H1 (cell line): Measurements from ENCODE around the gene A4GALT. TPM values are rescaled to one million over a fixed set of nuclear protein-coding genes. Genes with fewer than 3 reads are reported as not detected.
A peak's percentile ranks its signal among the peaks of the same experiment; 100 is the strongest.

Experiments
- CTCF ChIA-PET: fragments of 300-600 bp; sonication (Branson Sonifier 250); formaldehyde crosslinking; loops from one replicate; lab custom pipeline; 2021; ENCODE audit not compliant: partially characterized antibody; lab: Charles Lee
- POLR2A ChIA-PET: fragments of 300-600 bp; sonication (Branson Sonifier 250); formaldehyde crosslinking; loops from one replicate; lab custom pipeline; 2021; ENCODE audit warnings: inconsistent platforms; ENCODE audit not compliant: partially characterized antibody; lab: Charles Lee
- DNase-seq, 2 experiments: peaks; one replicate each; pipeline versions ENCODE4 v3.0.0 to v3.0.0-alpha.2; 2010 to 2022; ENCODE audit warnings: low spot score in 2 of 2, low read depth in 1 of 2, mixed read lengths in 1 of 2
- FAIRE-seq: peaks from 2 replicates; lab custom pipeline; 2011; peaks lifted over from hg19 to GRCh38; lab: Jason Lieb, UNC
- H2AFZ ChIP-seq: 2 replicates; pipeline ENCODE4 v1.8.1; 2012; ENCODE audit warnings: low read length, inconsistent platforms
- H2AK5ac ChIP-seq: 2 replicates; pipeline ENCODE4 v1.6.1; 2013; ENCODE audit warnings: low read depth, low read length
- H2BK120ac ChIP-seq: replicated peaks from 2 replicates; pipeline ENCODE3; 2013; ENCODE audit warnings: low read depth, low read length, inconsistent platforms
- H2BK12ac ChIP-seq: 2 replicates; pipeline ENCODE4 v1.6.1; 2013; ENCODE audit warnings: low read depth, low read length
- H2BK15ac ChIP-seq: 2 replicates; pipeline ENCODE4 v1.6.1; 2013; ENCODE audit warnings: low read length
- H2BK20ac ChIP-seq: 2 replicates; pipeline ENCODE4 v1.6.1; 2013; ENCODE audit warnings: low read length
- H2BK5ac ChIP-seq: 2 replicates; pipeline ENCODE4 v1.6.1; 2013; ENCODE audit warnings: low read depth, low read length
- H3K14ac ChIP-seq: 2 replicates; pipeline ENCODE4 v1.6.1; 2013; ENCODE audit warnings: inconsistent platforms; ENCODE audit not compliant: insufficient read length
- H3K18ac ChIP-seq: 2 replicates; pipeline ENCODE4 v1.6.1; 2013; ENCODE audit warnings: low read length; ENCODE audit errors: extremely low read depth
- H3K23ac ChIP-seq: 2 replicates; pipeline ENCODE4 v1.6.1; 2013; ENCODE audit warnings: inconsistent platforms; ENCODE audit not compliant: insufficient read length
- H3K23me2 ChIP-seq: 2 replicates; pipeline ENCODE4 v1.6.1; 2013; ENCODE audit warnings: low read depth, low read length
- H3K27ac ChIP-seq: 2 replicates; pipeline ENCODE4 v1.6.1; 2011; ENCODE audit warnings: low read depth, low read length, inconsistent platforms
- H3K27me3 ChIP-seq, 4 experiments: replicated peaks in 1 of 4; 1 replicate in 1 of 4; 2 replicates in 3 of 4; pipeline versions ENCODE4 v1.6.1 to v1.8.1; 2011 to 2013; ENCODE audit warnings: low read length in 3 of 4, mild to moderate bottlenecking in 3 of 4, inconsistent platforms in 2 of 4, mixed read lengths in 2 of 4, moderate library complexity in 1 of 4; ENCODE audit not compliant: control insufficient read depth in 3 of 4, insufficient read depth in 3 of 4; ENCODE audit errors: extremely low read depth in 1 of 4
- H3K36me3 ChIP-seq, 4 experiments: 2 replicates each; pipeline versions ENCODE4 v1.6.1 to v1.8.1; 2011 to 2013; ENCODE audit warnings: mild to moderate bottlenecking in 4 of 4, low read length in 3 of 4, moderate library complexity in 2 of 4, control low read depth in 1 of 4, inconsistent platforms in 1 of 4; ENCODE audit not compliant: insufficient read depth in 4 of 4, control insufficient read depth in 2 of 4
- H3K4ac ChIP-seq: replicated peaks from 2 replicates; pipeline ENCODE3; 2013; ENCODE audit warnings: low read length, low read depth, mixed read lengths, inconsistent platforms; ENCODE audit not compliant: insufficient read length
- H3K4me1 ChIP-seq, 4 experiments: replicated peaks in 1 of 4; 1 replicate in 1 of 4; 2 replicates in 3 of 4; pipeline versions ENCODE4 v1.6.1 to v1.8.1; 2011 to 2013; ENCODE audit warnings: low read length in 3 of 4, inconsistent platforms in 2 of 4, mixed read lengths in 1 of 4; ENCODE audit not compliant: insufficient read depth in 4 of 4, control insufficient read depth in 3 of 4
- H3K4me2 ChIP-seq, 2 experiments: 2 replicates each; pipeline versions ENCODE4 v1.6.1 to v1.8.1; 2011 to 2013; ENCODE audit warnings: low read depth in 2 of 2, low read length in 2 of 2, control low read depth in 1 of 2, inconsistent platforms in 1 of 2, mild to moderate bottlenecking in 1 of 2; ENCODE audit not compliant: insufficient read depth in 1 of 2
- H3K4me3 ChIP-seq, 4 experiments: fragments of 200-600, 300-600 bp in 1 of 4; sonication (generic), shearing (Covaris generic), sonication (Bioruptor Twin) in 1 of 4; 2 replicates each; pipeline versions ENCODE4 v1.5.1 to v1.8.1; 2011 to 2016; ENCODE audit warnings: low read length in 4 of 4, low read depth in 3 of 4, control low read depth in 2 of 4, inconsistent platforms in 2 of 4, mild to moderate bottlenecking in 2 of 4, mixed read lengths in 1 of 4, moderate library complexity in 1 of 4; ENCODE audit not compliant: insufficient read depth in 2 of 4; ENCODE audit errors: extremely low read depth in 1 of 4
- H3K56ac ChIP-seq: replicated peaks from 2 replicates; pipeline ENCODE3; 2013; ENCODE audit warnings: low read depth, mild to moderate bottlenecking, mixed read lengths, low read length, inconsistent platforms; ENCODE audit not compliant: insufficient read length
- H3K79me1 ChIP-seq: 2 replicates; pipeline ENCODE4 v1.6.1; 2013; ENCODE audit warnings: low read depth, low read length, control low read depth
- H3K79me2 ChIP-seq, 2 experiments: 2 replicates each; pipeline versions ENCODE4 v1.6.1 to v1.8.1; 2012 to 2013; ENCODE audit warnings: low read length in 2 of 2, mild to moderate bottlenecking in 2 of 2, inconsistent platforms in 1 of 2; ENCODE audit not compliant: insufficient read depth in 2 of 2, control insufficient read depth in 1 of 2
- H3K9ac ChIP-seq, 4 experiments: replicated peaks in 1 of 4; 1 replicate in 1 of 4; 2 replicates in 3 of 4; pipeline versions ENCODE4 v1.6.1 to v1.8.1; 2011 to 2013; ENCODE audit warnings: low read depth in 3 of 4, low read length in 3 of 4, control low read depth in 2 of 4, mild to moderate bottlenecking in 2 of 4, moderate library complexity in 2 of 4, inconsistent platforms in 1 of 4; ENCODE audit errors: extremely low read depth in 1 of 4
- H3K9me3 ChIP-seq, 2 experiments: 2 replicates each; pipeline versions ENCODE4 v1.6.1 to v1.8.1; 2012 to 2013; ENCODE audit warnings: mild to moderate bottlenecking in 2 of 2, moderate library complexity in 2 of 2, control low read depth in 1 of 2, inconsistent platforms in 1 of 2, low read depth in 1 of 2, low read length in 1 of 2, mixed read lengths in 1 of 2; ENCODE audit not compliant: insufficient read depth in 2 of 2
- H4K20me1 ChIP-seq, 2 experiments: replicated peaks in 1 of 2; 2 replicates each; pipeline versions ENCODE3 to v1.8.1; 2011 to 2013; ENCODE audit warnings: inconsistent platforms in 2 of 2, low read length in 2 of 2, mild to moderate bottlenecking in 1 of 2; ENCODE audit not compliant: insufficient read depth in 2 of 2, control insufficient read depth in 1 of 2
- H4K5ac ChIP-seq: 2 replicates; pipeline ENCODE4 v1.6.1; 2013; ENCODE audit warnings: low read length, low read depth, mixed read lengths, inconsistent platforms; ENCODE audit not compliant: insufficient read length
- H4K8ac ChIP-seq: 2 replicates; pipeline ENCODE4 v1.8.0; 2013; ENCODE audit warnings: mild to moderate bottlenecking, moderate library complexity, low read length, inconsistent platforms; ENCODE audit not compliant: insufficient read depth; ENCODE audit errors: extremely low read depth
- H4K91ac ChIP-seq: replicated peaks from 2 replicates; pipeline ENCODE3; 2013; ENCODE audit warnings: low read length, mixed read lengths, inconsistent platforms; ENCODE audit not compliant: insufficient read length
- RFX5 ChIP-seq: IDR thresholded peaks from 2 replicates; pipeline ENCODE4 v1.6.1; 2011; ENCODE audit warnings: low read depth, low read length, improper control_type of control experiment, borderline replicate concordance
- WGBS, 2 experiments: shearing (Covaris generic) in 1 of 2; methylation state at CpG; one replicate each; pipeline versions ENCODE4 v1.1.6 to v1.1.7; 2013 to 2015; ENCODE audit warnings: low lambda C conversion rate in 2 of 2, mixed read lengths in 2 of 2, inconsistent platforms in 1 of 2, low coverage in 1 of 2, missing lambda C conversion rate in 1 of 2; ENCODE audit not compliant: insufficient replicate concordance in 2 of 2, insufficient coverage in 1 of 2, insufficient read length in 1 of 2; ENCODE audit errors: extremely low coverage in 1 of 2, missing lambda C conversion rate in 1 of 2; 5-methylcytosine and 5-hydroxymethylcytosine counted together
- polyA plus RNA-seq, 7 experiments: library from polyadenylated mRNA; depleted of rRNA in 3 of 7; stranded (reverse) in 5 of 7; unstranded in 2 of 7; fragments of >200 nt in 5 of 7; fragments of 200-250 nt in 2 of 7; gene quantifications; 1 replicate in 5 of 7; 2 replicates in 1 of 7; 4 replicates in 1 of 7; pipeline versions ENCODE4 v1.2.1 to v1.2.3, GENCODE V29; 2011 to 2013; ENCODE audit warnings: missing spikeins in 2 of 7, mixed read lengths in 2 of 7
- total RNA-seq: library from RNA; stranded (reverse); fragmentation: NEBNext Ultra II Directional; extraction: Animal tissue kit (Norgen Biotek cat#: 25700); gene quantifications from 2 replicates; pipeline ENCODE4 v1.2.1, GENCODE V29; 2021

A4GALT gene
- total and polyA plus RNA-seq, 2 of the 8 experiments (the other 6 are each of a cell fraction or from before 2014, with no cell fraction given): 7.2 to 13.8 TPM

DNA sequence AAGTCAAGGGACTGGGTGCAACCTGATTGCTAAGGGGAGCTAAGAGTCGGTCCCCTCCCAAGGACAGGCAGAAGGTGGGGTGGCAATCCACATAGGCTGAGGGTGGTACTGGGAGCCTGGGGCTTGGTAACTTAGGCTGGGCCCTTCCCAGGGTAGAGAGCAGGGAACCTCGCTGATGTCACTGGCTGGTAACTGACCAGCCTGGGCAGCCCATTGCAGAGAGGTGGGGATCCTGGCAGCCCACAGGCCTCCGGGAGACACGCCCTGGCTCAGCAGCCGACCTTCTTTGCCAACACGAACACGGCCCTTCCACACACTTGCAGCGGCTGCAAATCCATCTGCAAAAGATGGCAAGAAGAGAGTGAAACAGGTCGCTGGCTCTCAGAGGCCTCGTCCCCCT lies 25.4 kb downstream of the A4GALT start:
- no peak for TF ChIP-seq RFX5

More for the DNA sequence above, 25.4 kb downstream of the A4GALT start:
- H2AFZ ChIP-seq: no peak overlapping the region
- H2BK20ac ChIP-seq: no peak overlapping the region
- H4K20me1 ChIP-seq: no peaks in the 10 kb centered on the region
- no peak overlapping the region for H3K14ac ChIP-seq
- H3K4me1 ChIP-seq: peaks cover 9 to 16% (median 13%) of the 10 kb centered on the region in 4 experiments; a peak in 6 of 7 replicates
- no peak overlapping the region for H4K91ac ChIP-seq
- no peak overlapping the region for H2BK15ac ChIP-seq
- POLR2A ChIA-PET: no interaction called here
- H2BK12ac ChIP-seq: peak overlapping the region; percentile 60; the same call in 1 of the 2 replicates
- H3K4me2 ChIP-seq: no peak overlapping the region
- no peak overlapping the region for H2AK5ac ChIP-seq
- no peaks in the 10 kb centered on the region for H3K27me3 ChIP-seq
- H3K79me2 ChIP-seq: no peaks in the 10 kb centered on the region
- no peak overlapping the region for H4K5ac ChIP-seq
- H3K23ac ChIP-seq: no peak overlapping the region
- FAIRE-seq (no peak), DNase-seq (no peak)
- H3K9ac ChIP-seq: no peak overlapping the region
- H3K79me1 ChIP-seq: no peaks in the 10 kb centered on the region; the same call in 1 of the 2 replicates
- no peaks in the 10 kb centered on the region for H3K9me3 ChIP-seq
- no peak overlapping the region; the same call in 1 of the 2 replicates for H2BK5ac ChIP-seq
- CTCF ChIA-PET: no interaction called here
- no peak overlapping the region for H3K4ac ChIP-seq
- no peak overlapping the region for H4K8ac ChIP-seq
- no peak overlapping the region for H3K56ac ChIP-seq
- no peaks in the 10 kb centered on the region for H3K36me3 ChIP-seq
- no peak overlapping the region for H3K18ac ChIP-seq
- H3K27ac ChIP-seq: no peak overlapping the region
- no peak overlapping the region for H2BK120ac ChIP-seq
- H3K23me2 ChIP-seq: no peaks in the 10 kb centered on the region; the same call in 1 of the 2 replicates
- 86% methylated on average over 10 of the region's 10 CpGs; no CpG with 5 or more reads in 1 of the 2 experiments for WGBS, 2 experiments
- no peak overlapping the region for H3K4me3 ChIP-seq
